IPS-NIHi7 (cell line): ENCODE results near the gene SLC25A13.

ENCODE experiments used
- DNase-seq: peaks from one replicate; pipeline ENCODE4 v3.0.0; 2012; ENCODE audit warnings: mixed read lengths; ENCODE audit errors: extremely low spot score

The SLC25A13 gene

GRCh38 chr7:96243241-96243640 lies 78.7 kb downstream of the SLC25A13 start:
- DNase-seq: no peak

- no peak for DNase-seq
Observed at GRCh38 chr7:96241855-96242254, 80.0 kb downstream of the SLC25A13 start.

- no peak for DNase-seq
Observed at GRCh38 chr7:96238976-96239766, 82.7 kb downstream of the SLC25A13 start.

- DNase-seq: no peak
Observed at GRCh38 chr7:96238474-96238873, 83.4 kb downstream of the SLC25A13 start.

- DNase-seq: no peak
Observed at GRCh38 chr7:96237040-96237439, 84.9 kb downstream of the SLC25A13 start.

- DNase-seq: peak; percentile 21
Observed at GRCh38 chr7:96236198-96237039, 85.5 kb downstream of the SLC25A13 start.

GRCh38 chr7:96235281-96235680 lies 86.6 kb downstream of the SLC25A13 start:
- no peak for DNase-seq

GRCh38 chr7:96233528-96234154 lies 88.3 kb downstream of the SLC25A13 start:
- no peak for DNase-seq

- DNase-seq: no peak
Observed at GRCh38 chr7:96233084-96233483, 88.8 kb downstream of the SLC25A13 start.

GRCh38 chr7:96228760-96229159 lies 93.1 kb downstream of the SLC25A13 start:
- no peak for DNase-seq

GRCh38 chr7:96225251-96225650 lies 96.6 kb downstream of the SLC25A13 start:
- DNase-seq: no peak

- peak; percentile 65 for DNase-seq
Observed at GRCh38 chr7:96224685-96225084, 97.2 kb downstream of the SLC25A13 start.

GRCh38 chr7:96224073-96224472 lies 97.8 kb downstream of the SLC25A13 start:
- DNase-seq: no peak

- no peak for DNase-seq
Observed at GRCh38 chr7:96221888-96222287, 100.0 kb downstream of the SLC25A13 start.

- DNase-seq: no peak
Observed at GRCh38 chr7:96219378-96220130, 102.3 kb downstream of the SLC25A13 start.

GRCh38 chr7:96218664-96219243 lies 103.1 kb downstream of the SLC25A13 start:
- no peak for DNase-seq

- no peak for DNase-seq
Observed at GRCh38 chr7:96217147-96217546, 104.8 kb downstream of the SLC25A13 start.

- DNase-seq: no peak
Observed at GRCh38 chr7:96216373-96216772, 105.5 kb downstream of the SLC25A13 start.

GRCh38 chr7:96212474-96212873 lies 109.4 kb downstream of the SLC25A13 start:
- no peak for DNase-seq

GRCh38 chr7:96211954-96212353 lies 109.9 kb downstream of the SLC25A13 start:
- DNase-seq: no peak

GRCh38 chr7:96205665-96206064 lies 116.2 kb downstream of the SLC25A13 start:
- no peak for DNase-seq
